ENCODE measurements around the gene TRPM1. TPM values are rescaled to one million over a fixed set of nuclear protein-coding genes. Genes with fewer than 3 reads are reported as not detected.

The TRPM1 gene
- total RNA-seq, 4 donors from 2014 or later: not detected

DNA sequence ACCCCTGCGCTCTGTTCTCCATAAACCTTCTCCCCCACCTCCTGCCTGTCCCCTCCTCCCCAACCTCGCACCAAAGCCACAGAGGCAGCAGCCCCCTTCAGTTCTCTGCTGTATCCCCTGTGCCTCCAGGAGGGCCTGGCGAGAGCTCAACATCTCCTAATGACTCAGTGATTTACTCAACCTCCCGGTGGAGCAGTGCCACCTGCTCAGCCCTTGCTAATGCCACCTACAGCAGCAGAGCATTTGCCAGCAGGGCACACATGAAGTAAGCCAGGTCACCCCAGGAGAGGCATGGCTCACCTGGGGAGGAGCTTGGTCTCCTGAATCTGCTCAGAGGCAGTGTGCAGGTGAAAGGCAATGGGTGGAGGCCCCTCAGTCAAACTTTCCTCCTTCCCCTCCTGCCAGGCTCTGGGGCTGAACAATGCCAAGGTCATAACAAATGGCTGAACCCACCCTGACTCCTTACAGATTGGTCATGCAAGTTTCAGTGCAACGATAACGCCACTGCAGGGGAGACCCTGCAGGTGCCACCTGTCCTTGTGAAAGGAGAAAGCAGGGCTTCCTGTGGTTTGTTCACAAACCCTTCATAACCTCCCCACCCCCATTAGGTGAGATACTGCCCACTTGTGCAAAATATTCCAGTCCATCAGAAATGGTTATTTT is 19.8 kb downstream of the TRPM1 start:
- TF ChIP-seq CTCF (IDR thresholded peaks at IDR 0.05; ENCODE audit: low read depth): no peak

- no peak for TF ChIP-seq CTCF (IDR thresholded peaks at IDR 0.05; ENCODE audit: low read depth)
These were observed 20.5 kb downstream of the TRPM1 start for GRCh38 chr15:31081056-31081455.

- no peak for TF ChIP-seq CTCF (IDR thresholded peaks at IDR 0.05; ENCODE audit: low read depth)
These were observed 20.9 kb downstream of the TRPM1 start for GRCh38 chr15:31080591-31081014.

GRCh38 chr15:31079519-31079918 is 22.0 kb downstream of the TRPM1 start:
- no peak for TF ChIP-seq CTCF (IDR thresholded peaks at IDR 0.05; ENCODE audit: low read depth)

- no peak for TF ChIP-seq CTCF (IDR thresholded peaks at IDR 0.05; ENCODE audit: low read depth)
These were observed 23.1 kb downstream of the TRPM1 start for GRCh38 chr15:31078471-31078870.

- no peak for TF ChIP-seq CTCF (IDR thresholded peaks at IDR 0.05; ENCODE audit: low read depth)
These were observed 23.6 kb downstream of the TRPM1 start for GRCh38 chr15:31077941-31078340.

DNA sequence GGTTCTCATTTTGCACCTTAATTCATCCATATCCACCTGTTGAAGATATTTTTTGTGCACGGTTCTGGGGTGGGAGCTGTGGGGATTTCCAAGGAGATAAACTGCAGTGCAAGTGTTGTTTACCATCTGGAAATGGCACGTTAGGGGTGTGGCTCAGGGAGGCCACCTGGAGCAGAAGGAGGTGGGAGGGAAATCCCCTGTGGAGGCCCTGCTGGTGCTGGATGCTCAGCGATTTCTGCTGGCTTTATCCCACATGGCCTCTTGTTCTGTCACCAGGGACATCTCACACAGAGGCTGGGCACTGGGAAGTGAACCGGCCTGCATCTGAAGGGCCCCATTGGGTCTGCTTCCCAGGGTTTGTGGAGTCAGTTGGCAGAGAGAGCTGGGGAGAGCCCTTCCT is 24.3 kb downstream of the TRPM1 start:
- no peak for TF ChIP-seq CTCF (IDR thresholded peaks at IDR 0.05; ENCODE audit: low read depth)

Data from subcutaneous adipose tissue (tissue), 4 donors.